Choroid plexus epithelial cell (primary cell): ENCODE results near the gene GNAO1.

Experiments
- DNase-seq: peaks from one replicate; pipeline ENCODE4 v3.0.0-alpha.2; 2010; ENCODE audit warnings: low read depth
- H3K4me3 ChIP-seq: 2 replicates; pipeline ENCODE4 v1.5.1; 2011; ENCODE audit warnings: low read depth, mild to moderate bottlenecking, control low read depth, low read length, moderate library complexity
- TF ChIP-seq, protein P1 (sequence below): conservative IDR thresholded peaks from 2 replicates; pipeline ENCODE4 v1.5.1; 2011; ENCODE audit warnings: low read depth, mild to moderate bottlenecking, control low read depth, inconsistent platforms, low read length, moderate library complexity

Gene GNAO1

DNA sequence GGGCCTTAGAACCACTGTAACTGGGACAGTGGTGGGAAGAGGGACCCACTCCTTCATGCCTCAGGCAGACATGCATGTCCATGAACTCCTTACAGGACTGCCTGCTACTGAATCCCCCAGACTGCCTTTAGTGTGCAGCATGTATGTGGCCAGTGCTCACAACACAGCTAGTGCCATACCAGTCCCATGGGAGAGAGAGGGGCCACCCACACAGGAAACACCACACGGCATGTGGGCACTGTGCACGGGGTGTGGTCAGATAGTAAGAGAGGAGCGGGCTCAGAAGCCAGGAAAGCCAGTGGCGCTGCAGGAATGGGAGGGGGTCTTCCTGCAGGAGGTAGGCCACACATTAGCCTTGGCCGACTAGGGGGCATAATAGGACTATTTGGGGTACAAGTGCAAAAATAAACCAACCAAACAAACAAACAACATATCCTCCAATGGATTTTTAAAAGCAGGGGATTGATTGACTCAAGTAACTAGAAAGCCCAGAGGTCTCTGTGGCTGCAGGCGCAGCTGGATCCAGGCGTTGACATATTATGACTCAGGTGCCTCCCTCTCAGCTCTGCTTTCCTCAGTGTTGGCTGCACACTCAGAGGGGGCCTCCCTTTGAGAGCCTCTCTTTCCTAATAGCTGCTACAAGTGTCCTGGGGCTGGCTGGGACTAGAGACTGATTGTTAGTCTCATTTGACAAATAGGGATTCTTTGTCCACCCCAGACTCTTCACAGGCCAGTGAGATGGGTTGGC, 129.7 kb downstream of the GNAO1 start:
- TF ChIP-seq, protein P1, sequence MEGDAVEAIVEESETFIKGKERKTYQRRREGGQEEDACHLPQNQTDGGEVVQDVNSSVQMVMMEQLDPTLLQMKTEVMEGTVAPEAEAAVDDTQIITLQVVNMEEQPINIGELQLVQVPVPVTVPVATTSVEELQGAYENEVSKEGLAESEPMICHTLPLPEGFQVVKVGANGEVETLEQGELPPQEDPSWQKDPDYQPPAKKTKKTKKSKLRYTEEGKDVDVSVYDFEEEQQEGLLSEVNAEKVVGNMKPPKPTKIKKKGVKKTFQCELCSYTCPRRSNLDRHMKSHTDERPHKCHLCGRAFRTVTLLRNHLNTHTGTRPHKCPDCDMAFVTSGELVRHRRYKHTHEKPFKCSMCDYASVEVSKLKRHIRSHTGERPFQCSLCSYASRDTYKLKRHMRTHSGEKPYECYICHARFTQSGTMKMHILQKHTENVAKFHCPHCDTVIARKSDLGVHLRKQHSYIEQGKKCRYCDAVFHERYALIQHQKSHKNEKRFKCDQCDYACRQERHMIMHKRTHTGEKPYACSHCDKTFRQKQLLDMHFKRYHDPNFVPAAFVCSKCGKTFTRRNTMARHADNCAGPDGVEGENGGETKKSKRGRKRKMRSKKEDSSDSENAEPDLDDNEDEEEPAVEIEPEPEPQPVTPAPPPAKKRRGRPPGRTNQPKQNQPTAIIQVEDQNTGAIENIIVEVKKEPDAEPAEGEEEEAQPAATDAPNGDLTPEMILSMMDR: no peak
- H3K4me3 ChIP-seq: no peak overlapping the region
- no peak for DNase-seq

DNA sequence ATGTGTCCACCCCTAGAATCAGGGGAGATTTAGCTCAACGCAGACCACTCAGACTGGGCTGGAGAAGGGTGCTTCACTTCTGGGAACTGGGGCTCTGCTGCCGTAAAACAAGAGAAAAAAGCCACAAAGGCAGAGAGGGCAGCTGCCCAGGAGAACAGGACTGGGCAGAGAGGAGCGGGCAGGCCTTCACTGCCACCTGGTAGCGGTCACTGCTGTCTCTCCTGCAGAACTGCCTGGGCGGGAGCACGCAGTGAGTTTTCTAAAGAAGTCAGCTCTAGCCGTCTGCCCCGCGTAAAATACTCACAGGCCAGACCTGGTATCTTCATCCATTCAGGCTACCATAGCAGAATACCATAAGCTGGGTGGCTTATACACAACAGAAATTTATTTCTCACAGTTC, 130.3 kb downstream of the GNAO1 start:
- TF ChIP-seq, protein P1: no peak
- DNase-seq: no peak
- no peak overlapping the region for H3K4me3 ChIP-seq

DNA sequence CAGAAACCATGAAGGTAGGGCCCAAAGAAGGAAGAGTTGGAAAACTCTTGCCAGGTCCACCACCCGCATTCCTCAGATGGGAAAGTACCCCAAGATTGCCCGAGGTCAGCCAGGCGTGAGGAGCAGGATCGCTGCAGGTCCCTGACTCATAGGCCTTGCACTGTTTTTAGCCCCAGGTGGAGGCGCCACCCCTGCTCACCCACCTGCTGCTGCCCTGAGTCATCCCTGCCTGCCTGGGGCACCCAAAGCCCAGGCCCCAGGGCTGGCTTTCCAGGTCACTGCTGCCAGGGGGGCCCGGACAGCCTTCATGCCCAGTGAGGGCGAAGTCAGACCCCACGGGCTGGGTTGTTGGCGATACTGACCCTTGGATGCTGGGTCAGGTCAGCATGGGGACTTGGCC, 133.1 kb downstream of the GNAO1 start:
- H3K4me3 ChIP-seq: no peak overlapping the region
- TF ChIP-seq, protein P1: no peak
- DNase-seq: no peak

DNA sequence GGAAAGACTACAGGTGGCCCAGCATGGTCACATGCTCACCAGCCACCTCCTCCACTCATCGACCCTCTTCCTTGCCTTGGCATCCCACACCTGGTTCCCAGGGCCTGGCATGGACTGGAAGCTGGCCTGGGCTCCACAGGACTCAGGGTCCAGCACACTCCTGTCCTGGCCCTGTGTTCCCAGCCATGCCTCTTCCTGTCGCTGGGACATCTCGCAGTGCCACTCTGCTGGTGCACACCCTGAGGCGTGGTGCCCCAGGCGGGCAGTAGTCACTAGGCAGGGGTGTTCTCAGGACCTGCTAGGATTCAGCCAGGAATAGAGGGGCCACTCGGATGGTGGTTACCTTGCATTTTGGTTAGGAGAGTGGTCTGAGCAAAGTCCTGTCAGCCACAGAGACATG, 134.7 kb downstream of the GNAO1 start:
- no peak overlapping the region for H3K4me3 ChIP-seq
- DNase-seq: no peak
- TF ChIP-seq, protein P1: no peak

DNA sequence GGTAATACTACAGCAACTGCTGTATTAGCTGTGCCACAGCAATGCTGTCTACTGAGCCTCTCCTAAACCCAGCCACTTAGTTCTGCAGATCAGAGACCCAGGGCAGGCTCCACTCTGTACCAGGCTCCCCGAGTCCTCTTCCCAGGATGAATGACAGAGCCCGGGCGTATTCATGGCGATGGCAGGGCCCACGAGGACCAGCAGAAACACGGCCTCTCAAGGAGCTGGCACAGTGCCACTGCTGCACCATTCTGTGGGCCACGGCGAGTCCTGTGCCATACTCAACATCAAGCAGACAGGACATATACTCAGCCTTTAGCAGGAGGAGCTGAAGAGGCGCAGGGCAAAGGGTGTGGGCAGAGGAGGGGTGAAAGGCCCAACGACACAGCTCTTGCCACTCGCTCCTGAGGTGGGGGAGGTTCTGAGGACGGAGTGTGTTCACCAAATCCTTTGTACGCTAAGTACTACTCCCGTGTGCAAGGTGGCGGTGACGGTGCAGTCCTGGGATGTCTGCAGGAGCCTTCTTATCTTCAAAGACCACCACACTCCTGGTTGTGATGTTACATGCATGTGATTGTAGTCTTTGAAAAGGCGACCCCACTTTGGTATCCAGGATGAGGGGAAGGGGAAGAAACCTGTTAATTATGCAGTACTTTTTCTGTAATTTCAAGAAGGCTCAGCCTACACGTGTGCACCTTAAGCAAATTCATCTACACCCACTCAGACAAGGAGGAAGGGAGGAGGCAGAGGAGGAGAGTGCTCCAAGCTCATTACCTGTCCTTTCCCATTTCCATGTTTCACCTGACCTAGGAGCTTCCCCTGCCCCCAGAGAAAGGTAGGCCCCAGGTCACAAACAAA, 136.0 kb downstream of the GNAO1 start:
- TF ChIP-seq, protein P1: no peak
- no peak overlapping the region for H3K4me3 ChIP-seq
- no peak for DNase-seq

DNA sequence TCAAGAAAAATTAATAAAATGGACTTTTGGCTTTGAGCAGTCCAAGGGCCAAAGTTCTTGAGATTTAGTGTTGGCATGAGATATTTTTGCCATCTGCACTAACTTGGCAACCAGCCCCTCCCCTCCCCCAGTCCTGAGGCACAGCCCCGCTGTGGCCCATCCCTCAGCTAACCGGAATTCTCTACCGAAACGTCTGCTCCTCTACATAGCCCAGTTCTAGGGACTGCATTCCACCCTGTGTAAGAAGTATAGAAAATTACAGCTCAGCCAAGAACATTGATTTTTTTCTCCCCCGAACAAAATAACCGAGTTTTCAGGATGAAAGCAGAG, 136.6 kb downstream of the GNAO1 start:
- TF ChIP-seq, protein P1: no peak
- H3K4me3 ChIP-seq: no peak overlapping the region
- no peak for DNase-seq
